GM12873 (cell line): ENCODE data around the gene ESR1.

ENCODE experiments used
- TF ChIP-seq, protein P1 (sequence below): IDR thresholded peaks from 2 replicates; pipeline ENCODE4 v1.5.1; 2012; ENCODE audit warnings: low read depth, mild to moderate bottlenecking, moderate library complexity, low read length, control low read depth; ENCODE audit not compliant: insufficient read depth; ENCODE audit errors: missing control alignments

The ESR1 gene

DNA sequence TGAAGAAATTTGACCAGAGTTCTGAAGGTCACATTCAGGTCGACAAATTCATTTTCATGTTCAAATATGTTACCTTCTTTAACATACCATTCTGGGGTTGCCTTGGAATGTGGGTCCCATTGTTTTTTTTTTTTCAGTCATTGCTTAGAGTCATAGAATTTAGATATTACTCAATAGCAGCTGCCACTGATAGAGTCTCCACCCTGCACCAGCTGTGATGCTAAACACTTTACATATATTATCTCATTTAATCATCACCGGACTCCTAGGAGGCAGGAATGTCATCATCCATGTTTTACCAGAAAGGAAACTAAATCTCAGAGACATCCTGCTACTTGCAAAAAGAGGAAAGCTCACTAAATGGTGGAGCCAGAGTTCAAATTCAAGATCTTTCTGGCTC, 204.7 kb downstream of the ESR1 start:
- TF ChIP-seq, protein P1, sequence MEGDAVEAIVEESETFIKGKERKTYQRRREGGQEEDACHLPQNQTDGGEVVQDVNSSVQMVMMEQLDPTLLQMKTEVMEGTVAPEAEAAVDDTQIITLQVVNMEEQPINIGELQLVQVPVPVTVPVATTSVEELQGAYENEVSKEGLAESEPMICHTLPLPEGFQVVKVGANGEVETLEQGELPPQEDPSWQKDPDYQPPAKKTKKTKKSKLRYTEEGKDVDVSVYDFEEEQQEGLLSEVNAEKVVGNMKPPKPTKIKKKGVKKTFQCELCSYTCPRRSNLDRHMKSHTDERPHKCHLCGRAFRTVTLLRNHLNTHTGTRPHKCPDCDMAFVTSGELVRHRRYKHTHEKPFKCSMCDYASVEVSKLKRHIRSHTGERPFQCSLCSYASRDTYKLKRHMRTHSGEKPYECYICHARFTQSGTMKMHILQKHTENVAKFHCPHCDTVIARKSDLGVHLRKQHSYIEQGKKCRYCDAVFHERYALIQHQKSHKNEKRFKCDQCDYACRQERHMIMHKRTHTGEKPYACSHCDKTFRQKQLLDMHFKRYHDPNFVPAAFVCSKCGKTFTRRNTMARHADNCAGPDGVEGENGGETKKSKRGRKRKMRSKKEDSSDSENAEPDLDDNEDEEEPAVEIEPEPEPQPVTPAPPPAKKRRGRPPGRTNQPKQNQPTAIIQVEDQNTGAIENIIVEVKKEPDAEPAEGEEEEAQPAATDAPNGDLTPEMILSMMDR = no peak

DNA sequence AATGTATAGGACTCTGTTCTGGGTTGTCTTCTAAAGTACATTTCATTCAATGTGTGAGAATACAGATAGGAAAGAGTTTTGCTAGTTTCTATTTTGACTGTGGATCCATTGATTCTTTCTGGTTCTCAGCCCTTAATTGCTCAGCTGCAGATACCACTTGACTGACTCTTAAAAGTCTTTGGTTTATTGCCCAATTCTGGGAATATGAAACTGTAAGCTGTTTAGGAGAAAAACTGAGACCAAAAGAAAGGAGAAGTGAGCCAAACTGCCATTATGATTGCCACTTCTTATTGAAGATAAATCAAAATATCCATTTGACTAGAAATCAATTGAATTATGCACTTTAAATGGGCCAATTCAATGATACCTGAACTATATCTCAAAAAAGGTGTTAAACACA, 211.4 kb downstream of the ESR1 start:
- TF ChIP-seq, protein P1 = no peak

DNA sequence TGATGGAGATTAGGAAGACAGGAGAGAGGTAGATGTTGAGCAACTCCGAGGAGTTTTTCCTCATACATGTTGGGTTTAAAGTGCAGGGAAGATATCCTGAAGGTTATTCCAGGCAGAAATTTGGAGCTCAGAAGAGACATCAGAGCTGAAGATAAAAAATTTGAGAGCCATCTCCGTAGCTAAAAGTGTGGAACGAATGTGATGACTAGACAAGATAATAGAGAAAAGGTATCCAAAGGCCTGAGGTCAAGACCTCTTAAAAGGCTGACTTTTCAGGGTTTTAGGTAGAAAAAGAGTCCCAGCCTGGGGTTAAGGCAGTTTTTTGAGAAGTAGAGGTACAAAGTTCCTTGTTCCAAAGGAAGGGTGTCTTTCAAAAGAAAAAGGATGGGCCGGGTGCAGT, 214.8 kb downstream of the ESR1 start:
- TF ChIP-seq, protein P1 = no peak

DNA sequence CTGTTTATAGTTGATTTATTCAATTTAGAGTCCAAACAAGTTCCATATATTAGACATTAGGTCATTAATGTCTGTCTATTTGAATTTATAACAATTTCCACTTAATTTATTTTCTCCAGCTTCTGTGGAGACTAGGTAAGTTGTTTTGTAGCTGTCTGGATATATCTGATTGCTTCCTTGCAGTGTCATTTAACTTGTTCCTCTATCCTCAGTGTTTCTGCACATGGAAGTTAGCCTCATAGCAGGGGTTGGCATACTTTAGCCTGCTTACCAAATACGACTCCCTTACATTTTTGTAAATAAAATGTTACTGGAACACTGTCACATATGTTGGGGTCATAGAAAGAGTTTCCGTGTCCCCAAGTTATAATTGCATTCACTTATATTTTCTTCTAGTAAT, 216.1 kb downstream of the ESR1 start:
- TF ChIP-seq, protein P1 = no peak

DNA sequence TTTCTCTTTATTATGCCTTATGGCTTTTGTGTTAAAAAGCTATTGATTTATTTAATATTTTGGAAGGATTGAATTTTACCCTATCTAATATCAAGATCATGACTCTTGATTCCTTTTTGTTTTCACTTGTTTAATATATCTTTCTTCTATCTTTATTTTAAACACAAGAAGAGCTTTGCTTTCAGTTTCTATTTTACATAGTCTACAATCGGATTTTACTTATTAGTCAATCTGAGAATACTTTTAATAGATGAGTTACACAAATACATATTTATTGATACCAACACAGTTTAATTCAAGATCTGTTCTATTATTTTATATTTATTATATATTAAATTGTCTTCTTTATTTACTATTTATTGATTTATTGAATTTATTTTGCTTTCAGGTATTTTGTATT, 218.8 kb downstream of the ESR1 start:
- TF ChIP-seq, protein P1 = no peak

DNA sequence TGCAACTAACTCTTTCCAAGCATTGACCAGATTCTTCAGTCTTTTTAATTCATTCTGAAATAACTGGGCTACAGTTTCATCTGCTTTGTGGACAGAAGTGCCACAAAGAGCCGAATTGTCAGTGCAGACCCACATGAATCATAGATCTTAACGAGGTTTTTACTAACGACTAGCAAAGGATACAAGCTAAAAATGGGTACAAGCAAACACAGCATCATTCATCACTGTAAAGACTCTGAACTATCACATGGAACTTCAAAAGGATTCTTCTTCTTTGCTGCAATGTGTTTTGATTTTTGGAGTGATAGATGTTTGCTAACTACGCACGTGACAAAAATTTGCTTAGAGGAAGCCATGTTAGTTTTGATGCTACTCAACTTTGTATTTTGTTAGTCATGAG, 227.1 kb downstream of the ESR1 start:
- TF ChIP-seq, protein P1 = no peak

DNA sequence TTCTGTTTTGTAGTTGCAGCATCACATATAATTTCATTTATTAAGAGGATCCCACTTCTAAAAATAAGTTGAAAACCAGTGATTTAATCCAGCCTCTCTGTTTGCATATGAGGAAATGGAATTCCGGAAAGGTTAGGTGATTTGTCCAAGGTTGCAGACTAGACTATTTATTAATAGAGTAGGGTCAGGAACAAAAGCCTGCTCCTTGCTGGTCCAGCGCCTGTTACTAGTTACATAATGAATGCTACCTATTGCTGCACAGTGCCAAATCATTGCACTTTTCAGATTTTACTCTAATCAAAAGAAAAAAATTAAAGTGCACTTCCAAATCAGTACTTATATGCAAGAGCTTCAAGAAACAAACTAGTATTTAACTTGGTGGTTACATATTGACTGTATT, 238.6 kb downstream of the ESR1 start:
- TF ChIP-seq, protein P1 = no peak

DNA sequence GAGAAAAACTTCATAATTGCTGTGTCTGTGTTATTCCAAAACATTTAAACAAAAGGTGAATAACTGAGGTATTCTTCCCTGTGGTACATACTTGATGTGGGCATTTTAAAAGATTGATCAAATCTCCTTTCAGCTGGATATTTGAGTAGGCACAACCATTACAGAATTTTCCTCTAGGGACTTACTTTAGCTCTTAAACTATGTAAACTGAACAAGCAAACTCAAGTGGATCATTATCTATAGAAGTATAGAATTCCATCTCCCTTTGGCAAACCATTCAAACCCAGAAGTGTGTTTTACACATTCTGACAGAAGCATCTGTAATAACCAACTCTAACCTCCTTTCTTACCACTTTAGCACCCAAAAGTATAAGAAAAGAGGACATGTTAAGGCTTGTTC, 241.4 kb downstream of the ESR1 start:
- TF ChIP-seq, protein P1 = no peak
